AG09309 (cell line): ENCODE measurements around the gene DHDDS.

Experiments
- DNase-seq: peaks from one replicate; pipeline ENCODE4 v3.0.0-alpha.2; 2010; ENCODE audit warnings: low read depth
- H3K4me3 ChIP-seq: 2 replicates; pipeline ENCODE4 v1.5.1; 2011; ENCODE audit warnings: mild to moderate bottlenecking, low read depth, low read length, moderate library complexity; ENCODE audit not compliant: control insufficient read depth
- TF ChIP-seq, protein P1 (sequence below): IDR thresholded peaks from 2 replicates; pipeline ENCODE4 v1.5.1; 2011; ENCODE audit warnings: mild to moderate bottlenecking, low read depth, low read length, inconsistent platforms; ENCODE audit not compliant: insufficient read depth, control insufficient read depth; ENCODE audit errors: missing control alignments

DHDDS gene

DNA sequence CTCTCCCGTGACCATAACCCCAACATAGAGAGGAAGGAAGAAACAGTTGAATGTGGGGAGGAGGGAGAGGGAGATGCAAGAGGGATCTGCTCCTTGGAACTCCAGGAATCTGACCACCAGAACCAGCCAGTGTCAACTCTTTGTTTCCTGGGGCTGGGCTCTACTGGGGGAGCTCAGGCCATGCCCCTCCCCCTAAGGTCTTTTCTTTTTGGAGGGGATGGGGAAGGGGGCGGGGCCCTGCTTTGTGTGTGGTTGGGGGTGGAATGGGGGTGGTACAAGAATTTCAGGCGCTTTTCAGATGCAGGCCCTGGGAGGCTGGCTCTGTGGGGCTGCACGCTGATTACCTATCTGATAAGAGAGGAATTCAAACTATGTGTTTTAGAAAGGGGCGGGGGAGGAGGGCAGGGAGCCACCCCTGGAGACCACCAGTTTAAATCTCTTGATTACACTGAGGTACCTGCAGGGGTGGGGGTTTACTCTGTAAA is 13.2 kb upstream of the DHDDS start:
- DNase-seq, result no peak
- TF ChIP-seq, protein P1, sequence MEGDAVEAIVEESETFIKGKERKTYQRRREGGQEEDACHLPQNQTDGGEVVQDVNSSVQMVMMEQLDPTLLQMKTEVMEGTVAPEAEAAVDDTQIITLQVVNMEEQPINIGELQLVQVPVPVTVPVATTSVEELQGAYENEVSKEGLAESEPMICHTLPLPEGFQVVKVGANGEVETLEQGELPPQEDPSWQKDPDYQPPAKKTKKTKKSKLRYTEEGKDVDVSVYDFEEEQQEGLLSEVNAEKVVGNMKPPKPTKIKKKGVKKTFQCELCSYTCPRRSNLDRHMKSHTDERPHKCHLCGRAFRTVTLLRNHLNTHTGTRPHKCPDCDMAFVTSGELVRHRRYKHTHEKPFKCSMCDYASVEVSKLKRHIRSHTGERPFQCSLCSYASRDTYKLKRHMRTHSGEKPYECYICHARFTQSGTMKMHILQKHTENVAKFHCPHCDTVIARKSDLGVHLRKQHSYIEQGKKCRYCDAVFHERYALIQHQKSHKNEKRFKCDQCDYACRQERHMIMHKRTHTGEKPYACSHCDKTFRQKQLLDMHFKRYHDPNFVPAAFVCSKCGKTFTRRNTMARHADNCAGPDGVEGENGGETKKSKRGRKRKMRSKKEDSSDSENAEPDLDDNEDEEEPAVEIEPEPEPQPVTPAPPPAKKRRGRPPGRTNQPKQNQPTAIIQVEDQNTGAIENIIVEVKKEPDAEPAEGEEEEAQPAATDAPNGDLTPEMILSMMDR, result no peak
- no peak overlapping the region for H3K4me3 ChIP-seq

DNA sequence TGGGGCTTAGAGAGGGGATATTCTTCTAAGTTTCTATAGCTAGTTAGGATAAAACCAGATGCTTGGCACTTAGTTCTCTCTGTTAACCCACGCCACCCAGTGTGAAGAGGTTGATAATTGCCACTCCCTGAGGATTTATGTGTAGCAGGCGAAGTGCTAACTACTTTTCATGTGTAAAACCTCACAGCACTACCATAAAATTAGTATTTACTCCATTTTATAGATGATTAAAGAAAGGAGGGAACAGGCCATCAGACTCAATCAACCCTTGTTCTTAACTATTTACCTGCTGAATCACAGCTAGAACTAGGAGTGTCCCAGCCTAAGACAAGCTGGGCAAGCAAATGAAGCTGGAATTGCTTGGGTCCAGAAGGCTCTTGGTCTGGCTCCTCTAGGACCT is 12.6 kb upstream of the DHDDS start:
- DNase-seq, result no peak

DNA sequence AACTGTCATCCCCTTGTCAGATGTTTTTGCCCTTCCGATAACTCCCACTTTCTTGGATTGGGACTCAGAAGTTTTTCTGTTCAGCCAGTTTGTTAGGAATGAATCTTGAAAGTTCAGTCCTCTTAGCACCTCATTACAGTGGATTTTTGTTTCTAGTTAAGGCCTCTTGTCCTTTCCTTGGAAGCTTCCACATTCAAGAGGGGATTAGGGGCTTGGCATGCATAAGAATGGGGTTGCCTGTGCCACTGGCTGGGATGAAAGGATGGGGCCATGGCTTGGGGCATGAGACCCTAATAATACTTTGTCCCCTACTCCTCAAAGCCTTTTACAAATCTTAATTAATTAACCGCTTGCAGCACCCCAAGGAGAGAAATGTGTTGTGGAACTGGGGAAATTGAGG is 2.4 kb upstream of the DHDDS start:
- TF ChIP-seq, protein P1, result no peak
- H3K4me3 ChIP-seq, result no peak overlapping the region
- no peak for DNase-seq

More for the DNA sequence above, 12.6 kb upstream of the DHDDS start:
- no peak overlapping the region for H3K4me3 ChIP-seq
- TF ChIP-seq, protein P1, result no peak

DNA sequence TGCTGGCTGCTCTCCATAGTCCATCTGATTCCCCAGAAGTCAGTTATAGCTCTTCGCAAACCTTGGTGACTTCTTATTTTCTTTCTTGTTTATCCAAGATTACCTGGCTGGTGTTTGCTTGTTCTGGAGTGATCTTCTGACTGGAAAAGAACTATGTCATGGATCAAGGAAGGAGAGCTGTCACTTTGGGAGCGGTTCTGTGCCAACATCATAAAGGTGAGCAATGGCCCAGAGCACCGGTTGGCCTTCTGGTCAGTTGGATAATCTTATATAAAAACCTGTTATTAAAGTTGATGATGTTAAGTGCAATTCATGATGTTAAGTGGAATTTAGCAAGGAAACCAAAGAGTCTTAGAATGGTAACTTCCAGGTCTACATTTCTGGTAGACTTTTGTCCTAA is 672 bp downstream of the DHDDS start:
- TF ChIP-seq, protein P1, result no peak
- peak overlapping the region; percentile 78 for H3K4me3 ChIP-seq
- no peak for DNase-seq

DNA sequence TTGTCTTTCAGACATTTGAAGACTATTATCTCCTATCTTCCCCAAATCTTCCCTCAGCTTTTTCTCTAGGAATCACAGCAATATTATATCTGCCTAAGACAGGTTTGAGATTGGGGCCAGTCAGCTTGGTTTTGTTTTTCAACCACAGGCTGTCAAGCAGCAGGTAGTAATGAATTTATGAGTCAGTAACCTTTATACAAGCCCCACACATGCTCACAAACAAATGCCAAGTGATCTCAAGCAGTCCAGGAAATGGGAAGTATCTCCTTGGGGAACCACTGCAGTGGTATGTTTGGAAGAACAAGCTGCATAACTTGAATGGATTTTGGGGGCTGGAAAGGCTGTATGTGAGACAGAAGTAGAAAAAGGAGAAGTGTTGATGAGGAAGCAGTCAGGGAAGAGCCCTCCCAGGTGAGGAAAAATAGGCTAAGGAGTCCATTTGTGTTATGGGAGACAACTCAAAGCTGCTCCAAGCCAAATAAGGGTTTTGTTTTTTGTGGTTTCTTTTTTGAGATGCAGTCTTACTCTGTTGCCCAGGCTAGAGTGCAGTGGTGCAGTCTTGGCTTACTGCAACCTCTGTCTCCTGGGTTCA is 2.1 kb downstream of the DHDDS start:
- no peak for DNase-seq
- TF ChIP-seq, protein P1, result no peak
- no peak overlapping the region for H3K4me3 ChIP-seq

GRCh38 chr1:26438041-26438440 is 5.9 kb downstream of the DHDDS start:
- DNase-seq, result no peak
- no peak overlapping the region for H3K4me3 ChIP-seq
- TF ChIP-seq, protein P1, result no peak

DNA sequence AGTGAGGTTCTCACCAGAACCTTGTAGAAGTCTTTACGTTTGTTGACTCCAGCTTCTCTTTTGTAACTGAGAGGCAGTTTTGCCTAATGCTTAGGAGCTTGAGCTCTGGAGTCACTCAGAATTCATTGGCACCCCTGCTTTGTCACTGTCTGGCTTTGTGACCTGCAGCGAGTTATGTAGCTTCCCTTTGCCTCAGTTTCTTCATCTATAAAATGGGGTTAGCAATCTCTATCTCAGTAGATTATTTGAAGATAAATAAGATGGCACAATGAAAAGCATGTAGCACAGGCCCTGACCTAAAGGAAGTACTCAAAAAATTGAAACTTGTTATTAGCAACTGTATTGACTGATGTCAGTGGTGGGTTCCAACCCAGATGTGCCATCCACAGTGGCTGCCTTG is 8.1 kb downstream of the DHDDS start:
- H3K4me3 ChIP-seq, result no peak overlapping the region
- DNase-seq, result no peak
- TF ChIP-seq, protein P1, result no peak
